Measurements from ENCODE around the gene IL4R.

The IL4R gene

DNA sequence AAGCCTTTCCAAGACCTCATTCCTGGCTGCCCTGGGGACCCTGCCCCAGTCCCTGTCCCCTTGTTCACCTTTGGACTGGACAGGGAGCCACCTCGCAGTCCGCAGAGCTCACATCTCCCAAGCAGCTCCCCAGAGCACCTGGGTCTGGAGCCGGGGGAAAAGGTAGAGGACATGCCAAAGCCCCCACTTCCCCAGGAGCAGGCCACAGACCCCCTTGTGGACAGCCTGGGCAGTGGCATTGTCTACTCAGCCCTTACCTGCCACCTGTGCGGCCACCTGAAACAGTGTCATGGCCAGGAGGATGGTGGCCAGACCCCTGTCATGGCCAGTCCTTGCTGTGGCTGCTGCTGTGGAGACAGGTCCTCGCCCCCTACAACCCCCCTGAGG is 49.5 kb downstream of the IL4R start:
- Histone ChIP-seq H3K36me3 (replicated peaks; ENCODE audit: insufficient read depth, low read length) (no peaks in the 10 kb centered on the region), H3K27ac (ENCODE audit: low read length) (no peak overlapping the region), H3K4me3 (ENCODE audit: low read length) (no peak overlapping the region), H3K27me3 (replicated peaks; ENCODE audit: insufficient read depth, low read length) (no peaks in the 10 kb centered on the region), H4K20me1 (ENCODE audit: insufficient read depth, low read length) (no peaks in the 10 kb centered on the region), H2AFZ (ENCODE audit: low read length) (no peak overlapping the region), H3F3A (ENCODE audit: insufficient read depth, low read length) (no peaks in the 10 kb centered on the region), H3K9ac (ENCODE audit: low read length) (no peak overlapping the region), H3K79me2 (ENCODE audit: low read length) (no peaks in the 10 kb centered on the region), H3K9me3 (replicated peaks; ENCODE audit: insufficient read depth, low read length) (no peaks in the 10 kb centered on the region), H3K4me1 (ENCODE audit: low read length) (peaks cover 12% of the 10 kb centered on the region; the same call in 1 of the 2 replicates), H3K4me2 (ENCODE audit: low read depth, low read length) (no peak overlapping the region), H3K9me2 (replicated peaks; ENCODE audit: insufficient read depth, low read length) (no peaks in the 10 kb centered on the region)
- TF ChIP-seq EZH2phosphoT487 (IDR thresholded peaks at IDR 0.05; ENCODE audit: low read length) (no peak), EZH2 (optimal IDR thresholded peaks at IDR 0.05; ENCODE audit: low read depth, low read length) (no peak)
- TF ChIP-seq, protein P1, sequence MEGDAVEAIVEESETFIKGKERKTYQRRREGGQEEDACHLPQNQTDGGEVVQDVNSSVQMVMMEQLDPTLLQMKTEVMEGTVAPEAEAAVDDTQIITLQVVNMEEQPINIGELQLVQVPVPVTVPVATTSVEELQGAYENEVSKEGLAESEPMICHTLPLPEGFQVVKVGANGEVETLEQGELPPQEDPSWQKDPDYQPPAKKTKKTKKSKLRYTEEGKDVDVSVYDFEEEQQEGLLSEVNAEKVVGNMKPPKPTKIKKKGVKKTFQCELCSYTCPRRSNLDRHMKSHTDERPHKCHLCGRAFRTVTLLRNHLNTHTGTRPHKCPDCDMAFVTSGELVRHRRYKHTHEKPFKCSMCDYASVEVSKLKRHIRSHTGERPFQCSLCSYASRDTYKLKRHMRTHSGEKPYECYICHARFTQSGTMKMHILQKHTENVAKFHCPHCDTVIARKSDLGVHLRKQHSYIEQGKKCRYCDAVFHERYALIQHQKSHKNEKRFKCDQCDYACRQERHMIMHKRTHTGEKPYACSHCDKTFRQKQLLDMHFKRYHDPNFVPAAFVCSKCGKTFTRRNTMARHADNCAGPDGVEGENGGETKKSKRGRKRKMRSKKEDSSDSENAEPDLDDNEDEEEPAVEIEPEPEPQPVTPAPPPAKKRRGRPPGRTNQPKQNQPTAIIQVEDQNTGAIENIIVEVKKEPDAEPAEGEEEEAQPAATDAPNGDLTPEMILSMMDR (IDR thresholded peaks at IDR 0.05; ENCODE audit: low read length) = no peak
- DNase-seq = no peak

- H3F3A ChIP-seq (ENCODE audit: insufficient read depth, low read length) = no peaks in the 10 kb centered on the region
- no peak overlapping the region for H3K27ac ChIP-seq (ENCODE audit: low read length)
- H3K4me2 ChIP-seq (ENCODE audit: low read depth, low read length) = no peak overlapping the region
- no peaks in the 10 kb centered on the region for H3K27me3 ChIP-seq (replicated peaks; ENCODE audit: insufficient read depth, low read length)
- no peaks in the 10 kb centered on the region for H3K9me2 ChIP-seq (replicated peaks; ENCODE audit: insufficient read depth, low read length)
- no peaks in the 10 kb centered on the region for H3K79me2 ChIP-seq (ENCODE audit: low read length)
- H3K9me3 ChIP-seq (replicated peaks; ENCODE audit: insufficient read depth, low read length) = no peaks in the 10 kb centered on the region
- no peaks in the 10 kb centered on the region for H3K36me3 ChIP-seq (replicated peaks; ENCODE audit: insufficient read depth, low read length)
- no peak for TF ChIP-seq EZH2 (optimal IDR thresholded peaks at IDR 0.05; ENCODE audit: low read depth, low read length)
- TF ChIP-seq, protein P1 (IDR thresholded peaks at IDR 0.05; ENCODE audit: low read length) = no peak
- TF ChIP-seq EZH2phosphoT487 (IDR thresholded peaks at IDR 0.05; ENCODE audit: low read length) = no peak
- DNase-seq = no peak
- H3K9ac ChIP-seq (ENCODE audit: low read length) = no peak overlapping the region
- no peak overlapping the region for H2AFZ ChIP-seq (ENCODE audit: low read length)
- no peak overlapping the region for H3K4me3 ChIP-seq (ENCODE audit: low read length)
- H4K20me1 ChIP-seq (ENCODE audit: insufficient read depth, low read length) = no peaks in the 10 kb centered on the region
- H3K4me1 ChIP-seq (ENCODE audit: low read length) = peaks cover 12% of the 10 kb centered on the region; the same call in 1 of the 2 replicates
These were observed 50.0 kb downstream of the IL4R start for GRCh38 chr16:27363797-27364196.

- Histone ChIP-seq H4K20me1 (ENCODE audit: insufficient read depth, low read length) (no peaks in the 10 kb centered on the region), H3F3A (ENCODE audit: insufficient read depth, low read length) (no peaks in the 10 kb centered on the region), H3K9me3 (replicated peaks; ENCODE audit: insufficient read depth, low read length) (no peaks in the 10 kb centered on the region), H3K4me3 (ENCODE audit: low read length) (no peak overlapping the region), H3K4me1 (ENCODE audit: low read length) (peaks cover 12% of the 10 kb centered on the region; the same call in 1 of the 2 replicates), H3K79me2 (ENCODE audit: low read length) (no peaks in the 10 kb centered on the region), H2AFZ (ENCODE audit: low read length) (no peak overlapping the region), H3K9ac (ENCODE audit: low read length) (no peak overlapping the region), H3K36me3 (replicated peaks; ENCODE audit: insufficient read depth, low read length) (no peaks in the 10 kb centered on the region), H3K27ac (ENCODE audit: low read length) (no peak overlapping the region), H3K4me2 (ENCODE audit: low read depth, low read length) (no peak overlapping the region), H3K27me3 (replicated peaks; ENCODE audit: insufficient read depth, low read length) (no peaks in the 10 kb centered on the region), H3K9me2 (replicated peaks; ENCODE audit: insufficient read depth, low read length) (no peaks in the 10 kb centered on the region)
- TF ChIP-seq EZH2 (optimal IDR thresholded peaks at IDR 0.05; ENCODE audit: low read depth, low read length) = no peak
- TF ChIP-seq EZH2phosphoT487 (IDR thresholded peaks at IDR 0.05; ENCODE audit: low read length) = no peak
- TF ChIP-seq, protein P1 (IDR thresholded peaks at IDR 0.05; ENCODE audit: low read length) = no peak
- no peak for DNase-seq
These were observed 50.8 kb downstream of the IL4R start for GRCh38 chr16:27364493-27365141.
